Measurements from ENCODE around the gene TPST1.

Gene TPST1

DNA sequence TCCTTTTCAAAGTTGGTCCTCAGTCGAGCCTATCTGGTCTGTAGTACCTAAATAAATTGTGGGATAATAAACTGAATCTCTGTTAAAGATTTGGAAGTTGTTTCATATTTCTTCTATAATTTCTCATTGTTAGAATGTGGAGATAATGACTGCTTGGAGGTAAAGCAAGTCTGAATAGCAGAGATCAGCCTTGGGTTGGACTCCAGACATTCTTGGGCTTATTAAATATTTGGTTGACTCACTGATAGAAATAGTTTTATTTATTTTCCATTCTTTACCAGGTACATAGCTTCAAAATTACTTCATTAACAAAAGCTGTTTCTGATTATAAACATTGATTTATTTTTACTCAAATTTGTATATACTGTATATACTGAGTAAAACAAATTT is 34.3 kb downstream of the TPST1 start:
- no peak for DNase-seq

DNA sequence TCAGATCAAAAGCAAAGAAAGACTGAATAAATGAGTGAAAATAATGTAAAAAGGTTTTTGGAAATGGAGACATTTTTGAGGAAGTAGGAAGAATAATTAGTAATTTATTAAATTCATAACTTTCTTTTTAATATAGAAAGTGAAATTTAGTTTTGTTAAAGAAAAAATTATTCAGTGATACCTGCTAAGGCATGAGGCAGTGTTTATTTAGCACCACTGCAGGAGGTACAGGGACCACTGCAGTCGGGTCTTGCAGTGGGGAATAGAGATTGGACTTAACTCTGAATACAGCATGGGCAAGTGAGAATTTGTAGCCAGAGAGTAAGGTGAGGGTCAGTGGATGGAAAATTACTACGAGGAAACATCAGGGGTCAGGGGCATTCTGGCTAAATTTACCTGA is 39.9 kb downstream of the TPST1 start:
- no peak for DNase-seq

DNA sequence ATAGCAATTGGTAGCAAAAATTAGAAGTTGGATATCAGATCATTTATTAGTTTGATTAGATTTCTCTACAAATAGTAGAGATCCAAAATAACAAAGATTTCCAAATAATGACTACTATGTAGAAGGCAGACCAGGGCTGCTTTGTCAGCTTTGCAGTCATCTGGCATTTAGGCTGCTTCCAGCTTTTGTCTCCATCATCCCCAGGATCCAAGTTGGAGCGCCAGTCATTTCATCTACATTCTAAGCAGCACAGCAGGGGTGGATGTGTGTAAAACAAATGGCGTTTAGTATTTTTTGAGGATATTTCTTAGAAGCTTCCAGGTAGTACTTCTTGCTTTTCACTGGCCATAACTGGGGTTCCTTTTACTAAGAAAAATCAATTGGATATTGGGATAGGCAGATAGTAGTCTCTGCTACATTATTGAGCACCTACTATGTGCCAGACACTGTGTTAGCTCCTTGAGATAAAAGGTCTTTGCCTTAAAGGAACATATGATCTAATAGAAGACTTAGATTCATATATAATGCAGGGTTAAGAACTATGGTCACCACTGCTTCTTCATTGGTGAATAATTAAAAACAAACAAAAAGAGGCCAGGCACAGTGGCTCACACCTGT is 41.5 kb downstream of the TPST1 start:
- no peak for DNase-seq

DNA sequence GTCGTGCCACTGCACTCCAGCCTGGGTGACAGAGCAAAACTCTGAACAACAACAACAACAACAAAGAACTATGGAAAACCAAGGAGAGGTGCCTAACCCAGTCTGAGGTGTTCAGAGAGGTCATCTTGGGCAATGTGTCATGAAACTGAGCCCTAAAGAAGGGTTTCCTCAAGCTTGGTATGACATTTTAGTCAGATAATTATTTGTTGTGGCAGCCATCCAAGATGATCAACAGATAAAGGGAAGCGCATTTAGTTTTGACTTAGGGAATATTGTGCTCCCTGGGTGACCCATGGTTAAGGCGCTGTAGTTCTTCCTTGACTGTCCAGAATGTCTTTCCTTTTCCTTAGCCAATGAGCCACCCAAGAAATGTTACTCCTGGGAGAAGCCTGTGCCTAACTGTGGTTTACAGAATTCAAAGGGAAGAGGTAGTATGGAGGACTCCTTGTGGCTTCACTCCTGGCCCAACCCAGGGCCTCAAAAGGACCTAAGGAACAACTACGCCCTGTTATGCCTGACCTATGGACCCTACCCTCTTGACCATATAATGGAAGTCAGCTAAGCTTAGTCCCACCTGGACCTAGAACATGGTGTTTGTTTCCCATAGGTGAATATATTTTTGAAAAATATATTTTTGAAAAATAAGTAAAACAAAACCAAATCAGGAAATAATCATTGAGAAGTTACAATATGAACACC is 42.4 kb downstream of the TPST1 start:
- DNase-seq: no peak

DNA sequence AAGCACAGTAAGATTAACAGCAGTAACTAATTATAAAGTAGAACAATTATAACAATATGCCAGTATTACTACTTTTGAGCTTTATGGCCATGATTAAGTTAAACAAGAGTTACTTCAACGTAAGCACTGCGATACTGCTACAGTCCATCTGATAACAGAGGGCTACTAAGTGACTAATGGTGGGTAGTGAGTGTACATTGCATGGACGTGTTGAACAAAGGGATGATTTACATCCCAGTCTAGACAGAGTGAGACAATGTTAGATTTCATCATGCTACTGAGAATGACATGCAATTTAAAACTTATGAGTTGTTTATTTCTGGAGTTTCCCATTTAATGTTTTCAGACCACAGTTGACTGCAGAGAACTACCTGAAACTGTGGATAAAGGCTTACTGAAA is 45.6 kb downstream of the TPST1 start:
- no peak for DNase-seq

DNA sequence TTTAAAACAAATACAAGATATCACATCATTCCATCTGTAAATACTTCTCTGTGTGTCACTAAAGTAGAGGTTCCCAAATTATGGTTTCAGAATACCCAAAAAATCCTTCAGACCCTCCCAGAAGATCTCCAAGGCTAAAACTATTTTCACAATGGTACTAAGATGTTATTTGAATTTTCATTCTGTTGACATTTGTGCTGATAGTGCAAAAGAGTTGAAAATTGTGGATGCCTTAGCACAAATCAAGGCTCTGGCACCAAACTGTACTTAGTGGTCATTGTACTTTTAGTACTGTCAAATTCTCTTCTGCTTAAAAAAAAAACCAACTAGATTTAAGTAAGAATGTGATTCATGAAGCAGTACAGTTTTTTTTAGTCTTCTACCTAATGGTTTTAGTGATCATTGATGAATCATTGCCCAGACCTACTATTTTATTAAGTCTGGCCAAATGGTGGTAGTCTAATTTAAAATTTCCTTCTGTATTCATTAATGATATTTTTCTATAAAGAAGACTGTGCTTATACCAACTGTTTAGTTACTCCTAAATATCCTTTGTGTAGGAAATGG is 50.5 kb downstream of the TPST1 start:
- no peak for DNase-seq

DNA sequence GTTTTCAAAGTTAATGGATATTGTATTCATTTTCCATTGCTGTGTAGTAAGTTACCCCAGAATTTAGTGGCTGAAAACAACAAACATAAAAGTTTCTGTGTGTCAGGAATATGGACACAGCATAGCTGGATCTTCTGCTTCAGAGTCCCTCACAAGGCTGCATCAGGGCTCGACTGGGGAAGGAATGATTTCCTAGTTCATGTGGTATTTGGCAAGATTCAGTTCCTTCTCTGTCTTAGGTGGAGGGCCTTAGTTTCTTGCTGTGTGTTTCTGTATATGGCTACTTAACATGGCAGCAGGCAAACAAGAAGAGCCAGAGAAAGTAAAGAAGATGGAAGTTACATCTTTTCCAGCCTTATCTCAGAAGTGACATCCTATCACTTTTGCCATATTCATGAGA is 51.1 kb downstream of the TPST1 start:
- no peak for DNase-seq

DNA sequence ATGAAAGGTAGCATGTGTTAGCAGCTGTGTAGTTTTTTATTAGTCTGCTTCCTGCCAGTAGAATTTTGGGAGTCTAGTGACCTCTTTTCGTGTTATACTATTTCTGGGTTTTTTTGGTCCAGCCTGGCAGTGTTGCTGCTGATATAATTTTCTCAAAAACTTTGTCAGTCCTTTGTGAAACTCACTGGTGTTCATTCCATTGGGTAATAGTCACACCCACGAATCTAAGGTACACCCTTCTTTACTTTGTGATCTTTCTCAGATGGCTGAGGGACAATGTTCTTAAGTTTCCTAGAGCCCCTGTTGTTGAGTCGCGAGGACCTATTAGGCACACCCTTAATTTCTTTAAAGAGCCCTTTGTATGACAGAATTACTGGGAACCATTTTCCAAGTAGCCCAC is 52.3 kb downstream of the TPST1 start:
- no peak for DNase-seq

DNA sequence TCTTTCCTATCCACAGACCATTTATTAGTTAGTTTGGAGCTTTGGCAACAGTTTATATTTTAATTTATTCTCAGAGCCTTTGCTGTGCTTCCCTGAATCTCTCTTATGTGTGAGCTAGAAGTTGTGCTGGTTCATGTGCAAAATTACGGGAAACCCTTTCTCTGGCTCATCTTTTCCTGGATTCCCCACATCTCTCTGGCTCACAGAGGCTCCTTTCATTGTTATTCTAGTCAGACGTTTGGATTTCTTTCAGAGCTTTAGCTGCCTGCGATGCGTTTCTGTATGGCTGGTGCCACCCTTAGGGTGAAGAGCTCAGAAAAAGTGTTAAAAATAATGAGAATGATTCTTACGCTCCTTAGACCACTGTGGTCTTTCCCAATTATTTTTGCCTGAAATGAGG is 53.3 kb downstream of the TPST1 start:
- DNase-seq: no peak

DNA sequence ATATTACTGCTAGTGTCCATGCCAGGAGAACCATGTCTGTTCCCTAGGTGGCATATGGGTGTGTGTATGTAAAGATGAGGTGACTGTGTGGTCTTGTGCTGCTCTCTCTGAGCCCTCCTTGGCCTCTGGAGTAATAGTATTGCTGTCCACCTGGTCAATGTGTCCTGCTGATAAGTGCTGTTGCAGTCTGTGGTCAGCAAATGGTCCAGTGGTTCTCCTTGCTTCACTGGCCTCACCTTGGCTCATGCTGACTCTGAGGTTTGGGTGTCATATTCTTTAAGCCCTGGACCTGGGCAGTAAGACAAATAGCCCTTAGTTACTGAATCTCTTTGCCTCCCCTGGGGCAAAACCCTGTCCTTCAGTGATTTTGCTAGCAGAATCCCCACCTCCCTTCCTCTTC is 56.8 kb downstream of the TPST1 start:
- no peak for DNase-seq

DNA sequence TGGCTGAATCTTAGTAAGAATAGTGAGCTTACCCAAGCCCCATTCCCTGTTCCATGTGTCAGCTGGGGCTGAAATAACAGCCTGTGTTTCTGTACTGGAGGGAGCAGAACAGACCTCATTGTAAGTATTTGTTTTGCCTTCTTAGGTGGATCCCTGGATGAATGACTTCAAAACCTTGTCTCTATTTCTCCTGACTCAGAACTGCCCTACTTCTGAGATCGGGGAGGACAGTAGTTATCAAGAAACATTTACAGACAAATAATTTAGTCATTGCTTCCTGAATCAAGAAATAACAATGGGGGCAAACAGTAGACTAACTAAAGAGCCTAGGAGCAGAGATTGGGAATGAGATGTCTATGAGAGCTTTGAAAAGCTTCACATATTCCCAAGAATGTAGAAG is 58.8 kb downstream of the TPST1 start:
- DNase-seq: no peak

DNA sequence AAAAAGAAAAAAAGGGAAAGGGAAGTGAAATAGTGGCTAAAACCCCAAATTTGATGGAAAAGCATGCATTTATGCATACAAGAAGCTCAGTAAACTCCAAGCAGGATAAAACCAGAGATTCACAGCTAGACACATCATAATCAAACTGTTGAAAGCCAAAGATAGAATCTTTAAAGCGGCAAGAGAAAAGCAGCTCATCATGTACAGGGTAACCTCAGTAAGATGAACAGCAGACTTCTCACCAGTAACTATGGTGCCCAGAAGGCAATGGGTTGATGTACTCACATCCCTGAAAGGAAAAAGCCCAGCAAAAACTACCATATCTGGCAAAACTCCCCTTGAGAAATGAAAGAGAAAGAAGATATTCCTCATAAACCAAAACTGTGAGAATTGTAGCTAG is 60.4 kb downstream of the TPST1 start:
- DNase-seq: no peak

DNA sequence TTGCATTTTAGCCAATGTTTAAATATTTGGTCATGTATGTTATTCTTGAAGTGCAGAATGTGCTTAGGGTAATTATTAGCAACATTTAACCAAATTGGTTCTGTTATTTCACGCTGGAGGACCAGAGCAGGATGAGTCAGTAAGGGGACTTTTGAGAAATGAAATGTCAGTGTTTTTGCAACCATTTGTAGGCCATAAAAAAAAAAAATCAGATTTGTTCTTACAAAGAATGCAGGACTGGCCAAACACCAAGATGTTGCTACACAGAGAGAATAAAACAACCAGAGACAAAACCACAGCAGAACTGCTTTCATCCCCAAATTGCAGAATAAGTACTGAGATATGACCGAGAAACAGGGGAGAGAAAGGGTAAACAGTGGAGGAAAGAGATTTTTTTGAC is 62.1 kb downstream of the TPST1 start:
- no peak for DNase-seq

DNA sequence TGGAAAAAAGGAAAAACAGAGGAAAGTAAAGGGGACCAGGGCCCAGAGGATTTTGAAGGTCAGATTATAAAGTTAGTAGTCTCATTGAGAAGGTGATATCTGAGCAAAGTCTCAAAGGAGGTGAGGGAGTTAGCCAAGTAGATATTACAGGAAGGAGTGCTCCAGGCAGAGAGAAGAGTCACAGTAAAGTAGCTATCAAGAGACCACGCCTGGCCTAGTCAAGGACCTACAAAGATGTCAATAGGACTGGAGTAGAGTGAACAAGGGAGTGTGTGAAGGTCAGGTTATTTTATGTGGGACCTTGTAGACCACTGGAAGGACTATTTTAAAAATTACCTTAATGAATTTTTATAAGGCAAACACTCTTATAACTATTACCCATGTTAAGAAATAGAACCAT is 64.8 kb downstream of the TPST1 start:
- DNase-seq: no peak

DNA sequence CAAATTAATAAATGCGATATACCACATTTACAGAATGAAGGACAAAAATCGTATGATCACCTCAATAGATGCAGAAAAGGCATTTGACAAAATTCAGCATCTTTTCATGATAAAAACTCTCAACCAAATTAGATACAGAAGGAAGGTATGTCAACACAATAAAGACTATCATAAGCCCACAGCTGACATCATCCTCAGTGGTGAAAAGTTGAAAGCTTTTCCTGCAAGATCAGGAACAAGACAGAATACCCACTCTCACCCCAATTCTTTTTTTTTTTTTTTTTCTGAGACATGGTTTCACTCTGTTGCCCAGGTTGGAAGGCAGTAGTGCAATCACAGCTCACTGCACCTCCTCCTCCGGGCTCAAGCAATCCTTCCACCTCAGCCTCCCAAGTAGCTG is 67.2 kb downstream of the TPST1 start:
- no peak for DNase-seq

DNA sequence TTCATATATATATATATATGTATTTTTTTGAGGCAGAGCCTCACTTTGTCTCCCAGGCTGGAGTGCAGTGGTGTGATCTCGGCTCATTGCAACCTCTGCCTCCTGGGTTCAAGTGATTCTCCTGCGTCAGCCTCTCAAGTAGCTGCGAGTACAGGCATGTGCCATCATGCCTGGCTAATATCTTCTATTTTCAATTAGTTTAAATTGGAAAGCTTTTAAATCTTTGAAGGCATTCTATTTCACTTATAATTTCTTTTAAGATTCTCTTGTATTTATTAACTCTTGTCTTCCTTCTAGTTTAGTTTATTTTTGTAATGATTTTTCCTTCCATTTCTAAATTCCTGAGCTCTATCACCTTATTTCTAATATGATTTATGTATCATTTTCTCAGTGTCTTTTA is 71.2 kb downstream of the TPST1 start:
- no peak for DNase-seq

DNA sequence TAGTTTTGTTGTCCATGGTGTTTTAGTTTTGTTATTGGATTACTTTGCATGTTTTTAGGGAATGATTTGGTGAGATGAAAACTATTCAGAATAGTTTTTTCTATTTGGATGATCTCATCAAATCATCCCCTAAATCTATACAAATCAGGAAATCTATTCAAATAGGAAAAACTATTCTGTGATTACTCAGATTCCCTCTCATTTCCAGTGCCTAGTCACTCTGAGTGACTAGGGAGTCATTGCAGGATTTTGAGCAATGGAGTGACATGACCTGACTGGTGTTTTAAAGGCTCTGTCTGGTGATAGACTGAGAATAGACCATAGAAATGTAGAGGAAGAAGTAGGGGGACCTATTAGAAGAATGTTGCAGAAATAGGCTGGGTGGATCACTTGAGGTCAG is 72.4 kb downstream of the TPST1 start:
- no peak for DNase-seq

DNA sequence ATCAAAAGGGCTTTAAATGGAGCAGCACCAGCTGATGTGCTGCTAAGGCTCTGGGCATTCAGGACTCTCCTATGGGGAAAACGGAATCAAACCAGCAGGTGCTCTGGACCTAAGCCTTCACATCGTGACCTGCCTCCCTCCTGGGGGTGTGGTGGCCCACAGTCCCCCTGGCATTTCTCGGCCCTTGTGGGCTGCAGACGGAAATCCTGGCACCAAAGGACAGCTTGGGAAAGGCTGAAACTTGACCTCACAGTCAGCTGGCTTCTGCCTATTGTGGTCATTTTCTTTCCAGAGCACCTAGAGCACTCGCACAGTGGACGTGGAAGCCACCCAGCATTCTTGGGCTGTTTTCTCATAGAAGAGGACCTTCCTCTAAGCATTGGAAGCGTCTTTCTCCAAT is 74.8 kb downstream of the TPST1 start:
- no peak for DNase-seq

DNA sequence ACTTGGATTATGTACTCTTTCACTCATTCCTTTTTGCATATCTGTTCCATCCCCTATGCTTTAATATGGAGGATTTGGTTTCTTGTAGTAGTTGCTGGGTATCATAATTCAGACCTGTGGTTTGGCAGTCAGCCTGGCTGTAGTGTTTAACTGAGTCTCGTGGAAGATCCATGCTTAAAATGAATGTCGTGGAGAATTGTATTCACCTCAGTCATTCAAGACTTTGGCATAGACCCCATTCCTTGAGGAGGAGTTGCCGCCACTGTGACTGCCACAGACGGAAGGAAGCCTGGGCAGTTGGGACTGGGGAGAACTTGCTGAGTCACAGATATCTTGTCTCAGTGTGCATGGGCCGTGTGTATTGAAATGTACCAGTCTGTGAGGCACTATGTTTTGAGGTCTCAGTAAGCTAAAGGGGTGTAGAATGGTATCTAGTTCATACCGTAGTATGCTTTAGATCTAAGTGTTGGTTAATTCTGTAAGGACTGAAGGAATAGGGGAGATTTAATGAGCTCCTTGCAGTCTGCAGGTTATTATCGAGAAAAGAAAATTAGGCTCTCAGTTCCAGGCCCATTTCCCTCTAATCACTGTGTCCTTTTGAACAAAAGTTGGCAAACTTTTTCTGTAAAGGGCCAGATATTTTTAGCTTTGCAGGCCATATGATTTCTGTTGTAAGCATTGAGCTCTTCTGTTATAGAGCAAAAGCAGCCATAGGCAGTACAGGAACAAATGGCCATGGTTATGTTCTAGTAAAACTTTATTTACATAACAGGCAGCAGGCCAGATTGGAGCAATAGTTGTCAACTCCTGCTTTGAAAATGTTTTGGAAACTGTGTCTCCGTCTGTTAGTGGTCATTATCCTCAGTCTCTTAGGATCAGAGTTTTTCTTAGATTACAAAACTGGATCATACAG is 76.8 kb downstream of the TPST1 start:
- no peak for DNase-seq

DNA sequence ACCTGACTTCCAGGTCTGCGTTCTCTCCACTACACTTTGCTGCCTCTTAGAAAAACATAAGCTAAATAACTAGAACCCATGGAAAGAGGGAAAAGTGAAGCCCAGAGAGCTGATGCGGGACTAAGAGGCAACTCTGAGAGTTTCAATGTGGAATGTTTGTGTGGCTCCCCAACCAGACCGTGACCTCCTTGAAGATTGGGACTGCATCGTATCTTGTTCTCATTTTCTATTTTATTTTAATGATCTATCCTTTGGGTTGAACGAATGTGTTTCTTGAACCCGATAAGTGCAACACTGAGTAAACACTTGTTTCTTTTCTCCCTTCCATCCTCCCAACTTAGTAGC is 77.4 kb downstream of the TPST1 start:
- no peak for DNase-seq

DNA sequence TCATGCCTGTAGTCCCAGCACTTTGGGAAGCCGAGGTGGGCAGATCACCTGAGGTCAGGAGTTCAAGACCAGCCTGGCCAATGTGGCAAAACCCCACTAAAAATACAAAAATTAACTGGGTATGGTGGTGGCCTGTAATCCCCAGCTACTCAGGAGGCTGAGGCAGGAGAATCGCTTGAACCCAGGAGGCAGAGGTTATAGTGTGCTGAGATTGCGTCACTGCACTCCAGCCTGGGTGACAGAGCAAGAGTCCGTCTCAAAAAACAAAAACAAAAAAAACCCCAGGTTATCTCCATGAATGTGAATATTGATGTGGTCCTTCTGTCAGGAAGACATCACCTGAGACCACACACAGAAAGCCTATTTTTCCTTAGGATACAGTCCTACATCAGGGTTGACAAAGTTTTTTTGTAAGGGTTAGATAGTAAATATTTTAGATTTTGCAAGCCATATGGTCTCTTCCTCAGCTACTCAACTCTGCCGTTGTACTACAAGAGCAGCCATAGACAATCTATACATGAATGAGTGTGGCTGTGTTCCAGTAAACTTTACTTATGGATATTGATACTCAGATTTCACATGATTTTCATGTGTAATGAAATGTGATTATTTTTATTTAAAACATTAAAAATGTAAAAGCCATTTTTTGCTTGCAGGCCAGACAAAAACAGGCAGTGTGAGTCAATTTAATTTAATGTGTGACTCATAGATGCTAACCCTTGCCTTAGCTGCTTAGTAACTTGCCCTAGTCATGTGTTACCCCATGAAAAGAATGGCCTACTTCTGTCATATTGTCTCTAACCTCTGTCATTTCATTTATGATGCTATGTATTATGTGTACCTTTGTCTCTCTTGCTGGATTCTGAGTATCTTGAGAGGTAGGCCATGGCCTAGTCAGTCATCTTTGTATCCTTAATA is 78.1 kb downstream of the TPST1 start:
- no peak for DNase-seq

DNA sequence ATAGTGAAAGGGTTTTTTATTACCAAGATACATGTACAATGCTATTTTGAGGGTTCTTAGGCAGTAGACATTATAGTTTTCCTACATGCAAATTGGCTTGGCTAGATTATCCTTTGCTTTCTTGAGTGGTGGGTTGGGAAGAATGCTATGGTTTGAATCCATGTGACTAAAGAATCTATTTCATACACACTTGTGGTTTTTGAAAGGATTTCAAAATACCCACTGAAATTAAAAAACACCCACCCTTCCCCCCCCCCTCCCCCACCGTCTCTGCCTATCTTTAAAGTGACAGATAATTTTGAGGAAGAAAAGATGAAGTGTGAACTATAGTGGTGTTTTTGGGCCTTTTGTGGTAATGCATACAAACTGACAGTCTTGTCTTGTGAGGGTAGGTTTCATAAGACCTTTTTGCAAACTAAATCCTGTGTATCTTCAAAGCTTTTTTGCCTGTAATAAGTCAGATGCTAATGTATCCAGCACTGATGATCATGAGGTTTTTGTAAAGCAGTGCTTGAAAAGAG is 90.9 kb downstream of the TPST1 start:
- DNase-seq: no peak

DNA sequence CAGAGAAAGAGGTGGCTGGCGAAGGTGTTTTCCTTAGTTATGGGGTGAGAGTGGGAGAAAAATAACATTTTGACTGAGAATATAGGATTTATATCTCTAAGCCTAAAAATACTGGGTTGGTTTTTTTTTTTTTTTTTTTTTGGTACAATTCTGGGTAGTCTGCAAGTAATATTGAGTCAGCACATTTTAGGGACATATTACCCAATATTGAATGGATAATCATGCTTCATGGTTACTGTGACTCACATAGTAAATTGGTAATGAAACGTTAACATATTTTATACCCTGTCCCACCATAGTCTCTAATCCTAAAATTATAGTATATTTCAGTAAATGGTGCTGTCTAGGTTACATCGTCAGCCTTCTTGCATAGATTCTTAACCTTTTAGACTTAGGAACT is 91.4 kb downstream of the TPST1 start:
- no peak for DNase-seq

All from stimulated activated CD4-positive, alpha-beta T cell treated with anti-CD3 and anti-CD28 coated beads, Interleukin-2, amount 100 ng/mL, for 48 hours (primary cell).